ENCODE data around the gene AUTS2. TPM values are rescaled to one million over a fixed set of nuclear protein-coding genes. Genes with fewer than 3 reads are reported as not detected.

AUTS2 gene
- total and polyA plus RNA-seq, 10 of the 15 experiments (the other 5 are each of a cell fraction or from before 2014, with no cell fraction given), result 6.4 to 55.6 (median 21.6) TPM

DNA sequence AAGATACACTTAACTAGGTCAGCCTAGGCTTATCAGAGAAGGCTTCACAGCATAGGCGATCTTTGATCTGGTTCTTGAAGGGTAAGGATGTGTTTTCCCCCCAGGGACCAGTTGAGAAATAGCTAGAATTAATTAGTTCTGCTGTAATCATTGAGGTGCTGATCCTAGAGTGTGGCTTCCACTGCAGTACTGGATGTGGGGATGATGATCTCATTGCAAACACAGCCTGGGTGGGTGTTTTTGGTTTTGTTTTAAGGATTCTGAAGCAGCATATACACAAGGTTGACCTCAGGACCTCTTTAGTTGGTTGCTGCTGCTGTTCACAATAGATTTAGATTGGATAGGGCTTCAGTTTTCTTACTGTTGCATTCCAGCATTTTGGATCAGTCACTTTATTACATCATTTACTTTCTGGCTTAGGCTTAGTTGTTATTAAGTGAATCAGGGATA lies 159.7 kb downstream of the AUTS2 start:
- POLR2A ChIA-PET, result no interaction called here
- no peaks in the 10 kb centered on the region for H3K79me2 ChIP-seq (ENCODE audit: control insufficient read depth, insufficient read depth, low read length)
- H4K20me1 ChIP-seq (ENCODE audit: control insufficient read depth, insufficient read depth), result no peaks in the 10 kb centered on the region
- DNase-seq (ENCODE audit: low read depth, low spot score) (no peak), ATAC-seq (peak; percentile 76), FAIRE-seq (no peak)
- no peaks in the 10 kb centered on the region for H3K9me3 ChIP-seq (replicated peaks; ENCODE audit: control insufficient read depth, insufficient read depth, low read length)
- intact Hi-C loops (cut with micrococcal nuclease; ENCODE audit: unreplicated experiment) (no loop called here), in situ Hi-C loops (cut with MboI) (no loop called here)
- CTCF ChIA-PET, result interaction anchor here (1.0 to 1.7 kb wide), 4 partner anchors 11 to 42 kb away, joined by 3 to 6 read pairs (median 3); no protein-coding TSS in a partner anchor
- no TSS peak for BruUV-seq (replicated peaks)
- H3K36me3 ChIP-seq (ENCODE audit: control insufficient read depth in 2 of 2, insufficient read depth in 2 of 2, low read length in 1 of 2), result no peaks in the 10 kb centered on the region
- no peak overlapping the region for H3K4me3 ChIP-seq
- WGBS (ENCODE audit: insufficient coverage, insufficient replicate concordance, low lambda C conversion rate, missing lambda C conversion rate), result 0% methylated on average over 1 of the region's 1 CpG
- SMC1A ChIA-PET (ENCODE audit: uncharacterized antibody, unreplicated experiment), result interaction anchor here (0.8 to 2.3 kb wide), 8 partner anchors 9 to 83 kb away, joined by 3 to 12 read pairs (median 3); no protein-coding TSS in a partner anchor
- no peak overlapping the region for H3K9ac ChIP-seq (ENCODE audit: control insufficient read depth, insufficient read depth, low read length)
- H3K27me3 ChIP-seq (replicated peaks in 1 of 2; ENCODE audit: control insufficient read depth in 2 of 2, insufficient read depth in 2 of 2, low read length in 1 of 2), result no peaks in the 10 kb centered on the region
- H3K4me2 ChIP-seq (ENCODE audit: control insufficient read depth, insufficient read depth), result peak overlapping the region; percentile 19; the same call in 1 of the 2 replicates
- no peak overlapping the region for H2AFZ ChIP-seq (ENCODE audit: control insufficient read depth, low read depth, low read length)
- H3K4me1 ChIP-seq (ENCODE audit: control insufficient read depth, insufficient read depth, low read length), result peaks cover under 1% of the 10 kb centered on the region
- RAD21 ChIA-PET (ENCODE audit: unreplicated experiment), result interaction anchor here (0.8 to 2.3 kb wide), 3 partner anchors 19 to 67 kb away, joined by 3 to 17 read pairs (median 5); no protein-coding TSS in a partner anchor
- H3K27ac ChIP-seq (ENCODE audit: control insufficient read depth, insufficient read depth), result no peak overlapping the region
- TF ChIP-seq BCL11A (IDR thresholded peaks at IDR 0.05; ENCODE audit: low read depth, low read length) (peak; percentile 76; the same call in 1 of the 2 replicates), EP300 (IDR thresholded peaks at IDR 0.05; ENCODE audit: borderline replicate concordance in 1 of 2, control insufficient read depth in 1 of 2, low read depth in 2 of 2, low read length in 2 of 2) (0 out of 4 replicates have a peak, but pooled peaks of 1 of the 2 experiments have one; percentile 25), NFIC (IDR thresholded peaks at IDR 0.05; ENCODE audit: low read depth, low read length) (no peak), PRDM15 (CRISPR knock-in tag; IDR thresholded peaks at IDR 0.05) (no peak), PAX5 (IDR thresholded peaks at IDR 0.05; ENCODE audit: borderline replicate concordance, low read depth, low read length) (no peak), RUNX3 (IDR thresholded peaks at IDR 0.05; ENCODE audit: low read length) (peak; percentile 61; the same call in 1 of the 2 replicates), ESRRA (IDR thresholded peaks at IDR 0.05; ENCODE audit: low read length) (no peak), ZNF274 (IDR thresholded peaks at IDR 0.05; ENCODE audit: insufficient read depth, insufficient read length) (no peak), ZSCAN29 (IDR thresholded peaks at IDR 0.05) (no peak), YBX1 (IDR thresholded peaks at IDR 0.05) (no peak), SUZ12 (IDR thresholded peaks at IDR 0.05; ENCODE audit: unreplicated experiment) (no peak), EED (IDR thresholded peaks at IDR 0.05; ENCODE audit: low read depth) (peak; percentile 66), ATF7 (IDR thresholded peaks at IDR 0.05; ENCODE audit: low read depth) (peak; percentile 87), KLF5 (IDR thresholded peaks at IDR 0.05; ENCODE audit: partially characterized antibody) (no peak), BRCA1 (IDR thresholded peaks at IDR 0.05; ENCODE audit: low read depth, low read length) (no peak), ZNF217 (IDR thresholded peaks at IDR 0.05) (no peak), IKZF2 (IDR thresholded peaks at IDR 0.05) (peak; percentile 57 to 68; a peak in 3 of 4 replicates), NR2F1 (conservative IDR thresholded peaks at IDR 0.05) (peak; percentile 66)
- TF ChIP-seq, protein P1, sequence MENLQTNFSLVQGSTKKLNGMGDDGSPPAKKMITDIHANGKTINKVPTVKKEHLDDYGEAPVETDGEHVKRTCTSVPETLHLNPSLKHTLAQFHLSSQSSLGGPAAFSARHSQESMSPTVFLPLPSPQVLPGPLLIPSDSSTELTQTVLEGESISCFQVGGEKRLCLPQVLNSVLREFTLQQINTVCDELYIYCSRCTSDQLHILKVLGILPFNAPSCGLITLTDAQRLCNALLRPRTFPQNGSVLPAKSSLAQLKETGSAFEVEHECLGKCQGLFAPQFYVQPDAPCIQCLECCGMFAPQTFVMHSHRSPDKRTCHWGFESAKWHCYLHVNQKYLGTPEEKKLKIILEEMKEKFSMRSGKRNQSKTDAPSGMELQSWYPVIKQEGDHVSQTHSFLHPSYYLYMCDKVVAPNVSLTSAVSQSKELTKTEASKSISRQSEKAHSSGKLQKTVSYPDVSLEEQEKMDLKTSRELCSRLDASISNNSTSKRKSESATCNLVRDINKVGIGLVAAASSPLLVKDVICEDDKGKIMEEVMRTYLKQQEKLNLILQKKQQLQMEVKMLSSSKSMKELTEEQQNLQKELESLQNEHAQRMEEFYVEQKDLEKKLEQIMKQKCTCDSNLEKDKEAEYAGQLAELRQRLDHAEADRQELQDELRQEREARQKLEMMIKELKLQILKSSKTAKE (IDR thresholded peaks at IDR 0.05; ENCODE audit: low read depth, poor library complexity, severe bottlenecking), result no peak
- TF ChIP-seq, protein P2, sequence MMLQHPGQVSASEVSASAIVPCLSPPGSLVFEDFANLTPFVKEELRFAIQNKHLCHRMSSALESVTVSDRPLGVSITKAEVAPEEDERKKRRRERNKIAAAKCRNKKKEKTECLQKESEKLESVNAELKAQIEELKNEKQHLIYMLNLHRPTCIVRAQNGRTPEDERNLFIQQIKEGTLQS (IDR thresholded peaks at IDR 0.05; ENCODE audit: borderline replicate concordance, extremely low read depth, low read depth, low read length), result no peak

Measured in GM12878 (cell line).